ENCODE data around the gene NPAS3.

DNA sequence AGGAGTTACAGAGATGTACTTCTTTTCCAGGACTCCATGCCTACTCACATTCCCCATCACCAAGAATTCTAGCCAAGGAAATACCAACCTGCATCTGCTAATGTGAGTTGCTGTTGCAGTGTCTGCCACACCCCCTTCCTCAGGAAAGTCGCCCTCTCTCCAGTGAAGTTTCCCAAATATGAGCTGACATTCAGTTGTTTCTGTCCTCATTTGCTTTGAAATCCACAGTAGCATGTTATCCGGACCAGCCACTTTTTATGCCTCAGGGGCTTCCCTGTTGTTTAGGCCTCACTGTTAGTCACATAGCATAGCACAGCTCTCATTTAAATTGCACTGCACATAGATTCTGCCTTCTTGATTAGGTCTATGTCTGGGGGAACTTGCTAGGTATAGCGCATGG, 799.8 kb downstream of the NPAS3 start:
- TF ChIP-seq, protein P1, sequence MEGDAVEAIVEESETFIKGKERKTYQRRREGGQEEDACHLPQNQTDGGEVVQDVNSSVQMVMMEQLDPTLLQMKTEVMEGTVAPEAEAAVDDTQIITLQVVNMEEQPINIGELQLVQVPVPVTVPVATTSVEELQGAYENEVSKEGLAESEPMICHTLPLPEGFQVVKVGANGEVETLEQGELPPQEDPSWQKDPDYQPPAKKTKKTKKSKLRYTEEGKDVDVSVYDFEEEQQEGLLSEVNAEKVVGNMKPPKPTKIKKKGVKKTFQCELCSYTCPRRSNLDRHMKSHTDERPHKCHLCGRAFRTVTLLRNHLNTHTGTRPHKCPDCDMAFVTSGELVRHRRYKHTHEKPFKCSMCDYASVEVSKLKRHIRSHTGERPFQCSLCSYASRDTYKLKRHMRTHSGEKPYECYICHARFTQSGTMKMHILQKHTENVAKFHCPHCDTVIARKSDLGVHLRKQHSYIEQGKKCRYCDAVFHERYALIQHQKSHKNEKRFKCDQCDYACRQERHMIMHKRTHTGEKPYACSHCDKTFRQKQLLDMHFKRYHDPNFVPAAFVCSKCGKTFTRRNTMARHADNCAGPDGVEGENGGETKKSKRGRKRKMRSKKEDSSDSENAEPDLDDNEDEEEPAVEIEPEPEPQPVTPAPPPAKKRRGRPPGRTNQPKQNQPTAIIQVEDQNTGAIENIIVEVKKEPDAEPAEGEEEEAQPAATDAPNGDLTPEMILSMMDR (IDR thresholded peaks at IDR 0.05; ENCODE audit: insufficient read depth, low read length) = no peak
- TF ChIP-seq, protein P2, sequence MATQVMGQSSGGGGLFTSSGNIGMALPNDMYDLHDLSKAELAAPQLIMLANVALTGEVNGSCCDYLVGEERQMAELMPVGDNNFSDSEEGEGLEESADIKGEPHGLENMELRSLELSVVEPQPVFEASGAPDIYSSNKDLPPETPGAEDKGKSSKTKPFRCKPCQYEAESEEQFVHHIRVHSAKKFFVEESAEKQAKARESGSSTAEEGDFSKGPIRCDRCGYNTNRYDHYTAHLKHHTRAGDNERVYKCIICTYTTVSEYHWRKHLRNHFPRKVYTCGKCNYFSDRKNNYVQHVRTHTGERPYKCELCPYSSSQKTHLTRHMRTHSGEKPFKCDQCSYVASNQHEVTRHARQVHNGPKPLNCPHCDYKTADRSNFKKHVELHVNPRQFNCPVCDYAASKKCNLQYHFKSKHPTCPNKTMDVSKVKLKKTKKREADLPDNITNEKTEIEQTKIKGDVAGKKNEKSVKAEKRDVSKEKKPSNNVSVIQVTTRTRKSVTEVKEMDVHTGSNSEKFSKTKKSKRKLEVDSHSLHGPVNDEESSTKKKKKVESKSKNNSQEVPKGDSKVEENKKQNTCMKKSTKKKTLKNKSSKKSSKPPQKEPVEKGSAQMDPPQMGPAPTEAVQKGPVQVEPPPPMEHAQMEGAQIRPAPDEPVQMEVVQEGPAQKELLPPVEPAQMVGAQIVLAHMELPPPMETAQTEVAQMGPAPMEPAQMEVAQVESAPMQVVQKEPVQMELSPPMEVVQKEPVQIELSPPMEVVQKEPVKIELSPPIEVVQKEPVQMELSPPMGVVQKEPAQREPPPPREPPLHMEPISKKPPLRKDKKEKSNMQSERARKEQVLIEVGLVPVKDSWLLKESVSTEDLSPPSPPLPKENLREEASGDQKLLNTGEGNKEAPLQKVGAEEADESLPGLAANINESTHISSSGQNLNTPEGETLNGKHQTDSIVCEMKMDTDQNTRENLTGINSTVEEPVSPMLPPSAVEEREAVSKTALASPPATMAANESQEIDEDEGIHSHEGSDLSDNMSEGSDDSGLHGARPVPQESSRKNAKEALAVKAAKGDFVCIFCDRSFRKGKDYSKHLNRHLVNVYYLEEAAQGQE (IDR thresholded peaks at IDR 0.05; ENCODE audit: insufficient replicate concordance, low read depth) = no peak
- TF ChIP-seq POLR2AphosphoS5 (IDR thresholded peaks at IDR 0.05; ENCODE audit: low read depth) (no peak), GABPA (IDR thresholded peaks at IDR 0.05; ENCODE audit: low read depth) (no peak), SPI1 (IDR thresholded peaks at IDR 0.05; ENCODE audit: borderline replicate concordance, low read depth) (no peak)

Data from HL-60 (cell line).